Fibroblast of skin of left biceps (primary cell): ENCODE results near the gene KREMEN1.
A peak's percentile ranks its signal among the peaks of the same experiment; 100 is the strongest.
"Not testable (repeated sequence)": the region's sequence is repeated elsewhere in the genome, so short reads cannot be mapped to it uniquely, and the experiment has no call there.

Experiments
- DNase-seq, 2 experiments: peaks; one replicate each; pipeline ENCODE4 v3.0.0-alpha.2; 2013; ENCODE audit warnings: low read depth in 2 of 2

KREMEN1 gene

GRCh38 chr22:29078869-29079207 lies 6.0 kb downstream of the KREMEN1 start:
- no peak for DNase-seq

GRCh38 chr22:29079218-29079901 lies 6.5 kb downstream of the KREMEN1 start:
- no peak for DNase-seq

GRCh38 chr22:29080106-29080975 lies 7.5 kb downstream of the KREMEN1 start:
- DNase-seq, result no peak

- DNase-seq, result no peak
Measured at GRCh38 chr22:29081517-29082236, 8.8 kb downstream of the KREMEN1 start.

GRCh38 chr22:29082826-29083545 lies 10.2 kb downstream of the KREMEN1 start:
- no peak for DNase-seq

- not testable (repeated sequence) for DNase-seq
Measured at GRCh38 chr22:29083576-29083932, 10.7 kb downstream of the KREMEN1 start.

- no peak for DNase-seq
Measured at GRCh38 chr22:29083933-29084591, 11.2 kb downstream of the KREMEN1 start.

- DNase-seq, result no peak
Measured at GRCh38 chr22:29087012-29087411, 14.2 kb downstream of the KREMEN1 start.

GRCh38 chr22:29088809-29089208 lies 16.0 kb downstream of the KREMEN1 start:
- DNase-seq, result no peak

- DNase-seq, result no peak
Measured at GRCh38 chr22:29089507-29089906, 16.7 kb downstream of the KREMEN1 start.

- DNase-seq, result no peak
Measured at GRCh38 chr22:29090039-29090438, 17.2 kb downstream of the KREMEN1 start.

GRCh38 chr22:29092243-29092642 lies 19.4 kb downstream of the KREMEN1 start:
- no peak for DNase-seq

GRCh38 chr22:29093030-29093429 lies 20.2 kb downstream of the KREMEN1 start:
- DNase-seq, result no peak

GRCh38 chr22:29093501-29094300 lies 20.9 kb downstream of the KREMEN1 start:
- DNase-seq, result peak; percentile 80 to 83

- DNase-seq, result no peak
Measured at GRCh38 chr22:29095459-29095858, 22.6 kb downstream of the KREMEN1 start.

- no peak for DNase-seq
Measured at GRCh38 chr22:29096736-29097669, 24.2 kb downstream of the KREMEN1 start.

- no peak for DNase-seq
Measured at GRCh38 chr22:29098296-29098695, 25.5 kb downstream of the KREMEN1 start.

GRCh38 chr22:29102300-29102699 lies 29.5 kb downstream of the KREMEN1 start:
- no peak for DNase-seq

GRCh38 chr22:29103121-29103520 lies 30.3 kb downstream of the KREMEN1 start:
- no peak for DNase-seq
